GM12874 (cell line): Measurements from ENCODE around the gene MPPE1.

Experiments
- CTCF ChIP-seq: IDR thresholded peaks from 2 replicates; pipeline ENCODE4 v1.5.1; 2011; ENCODE audit warnings: low read depth, mild to moderate bottlenecking, control low read depth, low read length, moderate library complexity; ENCODE audit not compliant: insufficient read depth

Gene MPPE1

GRCh38 chr18:11950824-11951223 is 42.7 kb upstream of the MPPE1 start:
- no peak for TF ChIP-seq CTCF

GRCh38 chr18:11948852-11949523 is 40.9 kb upstream of the MPPE1 start:
- no peak for TF ChIP-seq CTCF

GRCh38 chr18:11947214-11948191 is 39.4 kb upstream of the MPPE1 start:
- no peak for TF ChIP-seq CTCF

GRCh38 chr18:11946756-11947155 is 38.6 kb upstream of the MPPE1 start:
- TF ChIP-seq CTCF: no peak

GRCh38 chr18:11944786-11945185 is 36.7 kb upstream of the MPPE1 start:
- TF ChIP-seq CTCF: no peak

GRCh38 chr18:11944252-11944651 is 36.1 kb upstream of the MPPE1 start:
- TF ChIP-seq CTCF: no peak

- no peak for TF ChIP-seq CTCF
Measured at GRCh38 chr18:11943551-11943950, 35.4 kb upstream of the MPPE1 start.
